WTC11 (cell line): Measurements from ENCODE around the gene IRX4. TPM values are rescaled to one million over a fixed set of nuclear protein-coding genes. Genes with fewer than 3 reads are reported as not detected.
A peak's percentile ranks its signal among the peaks of the same experiment; 100 is the strongest.

Source experiments
- ATAC-seq: fragments of 200-7000 bp; cut with Tn5 transposase; 2 replicates; pipeline ENCODE4 v1.10.0; 2021; ENCODE audit warnings: mild to moderate bottlenecking, moderate library complexity
- CTCF ChIA-PET: fragments of 300-600 bp; sonication (Branson Sonifier 250); formaldehyde crosslinking; loops from one replicate; lab custom pipeline; 2021; ENCODE audit warnings: antibody characterized with exemption; lab: Charles Lee
- POLR2A ChIA-PET: fragments of 350-600 bp; sonication (Branson Sonifier 250); formaldehyde crosslinking; loops from one replicate; lab custom pipeline; 2021; ENCODE audit warnings: antibody characterized with exemption; lab: Charles Lee
- DNase-seq: peaks from one replicate; pipeline ENCODE4 v3.0.0; 2021; ENCODE audit warnings: low spot score
- H3K27ac Mint-ChIP-seq: 2 replicates; pipeline ENCODE4 v1.8.0; 2021; ENCODE audit warnings: mixed read lengths
- H3K27me3 Mint-ChIP-seq: 2 replicates; pipeline ENCODE4 v1.8.0; 2021; ENCODE audit warnings: low read depth, mild to moderate bottlenecking, moderate library complexity, mixed read lengths
- H3K36me3 Mint-ChIP-seq: 2 replicates; pipeline ENCODE4 v1.8.0; 2021; ENCODE audit warnings: mixed read lengths
- H3K4me1 Mint-ChIP-seq: 2 replicates; pipeline ENCODE4 v1.8.0; 2022; ENCODE audit warnings: mixed read lengths
- H3K4me3 Mint-ChIP-seq: 2 replicates; pipeline ENCODE4 v1.8.0; 2021; ENCODE audit warnings: mild to moderate bottlenecking, moderate library complexity, mixed read lengths
- H3K9me3 Mint-ChIP-seq: 2 replicates; pipeline ENCODE4 v1.8.0; 2021; ENCODE audit warnings: mixed read lengths
- ERG ChIP-seq: fragments of 250-450 bp; sonication (Bioruptor Pico); IDR thresholded peaks from 2 replicates; pipeline ENCODE4 v1.8.0; 2021; ENCODE audit warnings: mild to moderate bottlenecking
- MYBL2 ChIP-seq: sonication (generic); formaldehyde crosslinking; IDR thresholded peaks from 2 replicates; pipeline ENCODE4 v1.8.1; 2023; ENCODE audit warnings: mild to moderate bottlenecking, moderate library complexity, missing genetic modification reagents
- SP1 ChIP-seq: sonication (generic); formaldehyde crosslinking; conservative IDR thresholded peaks from 2 replicates; pipeline ENCODE4 v1.8.1; 2022; ENCODE audit warnings: missing genetic modification reagents
- total RNA-seq: library from RNA; stranded (reverse); gene quantifications from 3 replicates; pipeline ENCODE4 v1.2.3, GENCODE V29; 2021

IRX4 gene
- total RNA-seq, 1 experiment from 2014 or later: 9.0 TPM

- Mint-ChIP-seq H3K4me3 (peak overlapping the region; percentile 57), H3K27me3 (no peaks in the 10 kb centered on the region; the same call in 1 of the 2 replicates), H3K9me3 (no peaks in the 10 kb centered on the region)
- ChIA-PET CTCF (interaction anchor here (0.6 to 1.6 kb wide), 4 partner anchors 27 to 211 kb away, joined by 3 to 5 read pairs (median 3); partner anchors contain the start of gene NDUFS6), POLR2A (interaction anchor here (0.8 to 1.5 kb wide), 2 partner anchors 24 to 27 kb away, joined by 3 to 4 read pairs; no protein-coding TSS in a partner anchor)
- DNase-seq: peak; percentile 59
- ATAC-seq: peak; percentile 86
- TF ChIP-seq ERG (CRISPR knock-in tag): no peak
- peak; percentile 64 for TF ChIP-seq SP1 (CRISPR knock-in tag)
- TF ChIP-seq MYBL2 (CRISPR knock-in tag): 0 out of 2 replicates have a peak, but pooled peaks have one; percentile 7
- TF ChIP-seq, all 79 proteins: peak for 2
- Mint-ChIP-seq H3K27ac (no peak overlapping the region), H3K36me3 (peaks cover 8% of the 10 kb centered on the region), H3K4me1 (peaks cover 34% of the 10 kb centered on the region)
Measured at GRCh38 chr5:1827886-1828397, 54.8 kb downstream of the IRX4 start.

Other genes starting within 250 kb of the IRX4 start
- gene MRPL36, start 83.1 kb downstream of the IRX4 start, total RNA-seq: 52.8 to 61.2 TPM (median 55.9 TPM) in 3 replicates
- gene NDUFS6, start 81.5 kb downstream of the IRX4 start, total RNA-seq: 75.8 to 84.3 TPM (median 77.4 TPM) in 3 replicates